H1 (cell line): Measurements from ENCODE around the gene CCT6B. TPM values are rescaled to one million over a fixed set of nuclear protein-coding genes. Genes with fewer than 3 reads are reported as not detected.

ENCODE experiments used
- CTCF ChIA-PET: fragments of 300-600 bp; sonication (Branson Sonifier 250); formaldehyde crosslinking; loops from one replicate; lab custom pipeline; 2021; ENCODE audit not compliant: partially characterized antibody; lab: Charles Lee
- POLR2A ChIA-PET: fragments of 300-600 bp; sonication (Branson Sonifier 250); formaldehyde crosslinking; loops from one replicate; lab custom pipeline; 2021; ENCODE audit warnings: inconsistent platforms; ENCODE audit not compliant: partially characterized antibody; lab: Charles Lee
- DNase-seq, 2 experiments: peaks; one replicate each; pipeline versions ENCODE4 v3.0.0 to v3.0.0-alpha.2; 2010 to 2022; ENCODE audit warnings: low spot score in 2 of 2, low read depth in 1 of 2, mixed read lengths in 1 of 2
- FAIRE-seq: peaks from 2 replicates; lab custom pipeline; 2011; peaks lifted over from hg19 to GRCh38; lab: Jason Lieb, UNC
- H2AFZ ChIP-seq: 2 replicates; pipeline ENCODE4 v1.8.1; 2012; ENCODE audit warnings: low read length, inconsistent platforms
- H2AK5ac ChIP-seq: 2 replicates; pipeline ENCODE4 v1.6.1; 2013; ENCODE audit warnings: low read depth, low read length
- H2BK120ac ChIP-seq: replicated peaks from 2 replicates; pipeline ENCODE3; 2013; ENCODE audit warnings: low read depth, low read length, inconsistent platforms
- H2BK12ac ChIP-seq: 2 replicates; pipeline ENCODE4 v1.6.1; 2013; ENCODE audit warnings: low read depth, low read length
- H2BK15ac ChIP-seq: 2 replicates; pipeline ENCODE4 v1.6.1; 2013; ENCODE audit warnings: low read length
- H2BK20ac ChIP-seq: 2 replicates; pipeline ENCODE4 v1.6.1; 2013; ENCODE audit warnings: low read length
- H2BK5ac ChIP-seq: 2 replicates; pipeline ENCODE4 v1.6.1; 2013; ENCODE audit warnings: low read depth, low read length
- H3K14ac ChIP-seq: 2 replicates; pipeline ENCODE4 v1.6.1; 2013; ENCODE audit warnings: inconsistent platforms; ENCODE audit not compliant: insufficient read length
- H3K18ac ChIP-seq: 2 replicates; pipeline ENCODE4 v1.6.1; 2013; ENCODE audit warnings: low read length; ENCODE audit errors: extremely low read depth
- H3K23ac ChIP-seq: 2 replicates; pipeline ENCODE4 v1.6.1; 2013; ENCODE audit warnings: inconsistent platforms; ENCODE audit not compliant: insufficient read length
- H3K23me2 ChIP-seq: 2 replicates; pipeline ENCODE4 v1.6.1; 2013; ENCODE audit warnings: low read depth, low read length
- H3K27ac ChIP-seq: 2 replicates; pipeline ENCODE4 v1.6.1; 2011; ENCODE audit warnings: low read depth, low read length, inconsistent platforms
- H3K27me3 ChIP-seq, 4 experiments: replicated peaks in 1 of 4; 1 replicate in 1 of 4; 2 replicates in 3 of 4; pipeline versions ENCODE4 v1.6.1 to v1.8.1; 2011 to 2013; ENCODE audit warnings: low read length in 3 of 4, mild to moderate bottlenecking in 3 of 4, inconsistent platforms in 2 of 4, mixed read lengths in 2 of 4, moderate library complexity in 1 of 4; ENCODE audit not compliant: control insufficient read depth in 3 of 4, insufficient read depth in 3 of 4; ENCODE audit errors: extremely low read depth in 1 of 4
- H3K36me3 ChIP-seq, 4 experiments: 2 replicates each; pipeline versions ENCODE4 v1.6.1 to v1.8.1; 2011 to 2013; ENCODE audit warnings: mild to moderate bottlenecking in 4 of 4, low read length in 3 of 4, moderate library complexity in 2 of 4, control low read depth in 1 of 4, inconsistent platforms in 1 of 4; ENCODE audit not compliant: insufficient read depth in 4 of 4, control insufficient read depth in 2 of 4
- H3K4ac ChIP-seq: replicated peaks from 2 replicates; pipeline ENCODE3; 2013; ENCODE audit warnings: low read length, low read depth, mixed read lengths, inconsistent platforms; ENCODE audit not compliant: insufficient read length
- H3K4me1 ChIP-seq, 4 experiments: replicated peaks in 1 of 4; 1 replicate in 1 of 4; 2 replicates in 3 of 4; pipeline versions ENCODE4 v1.6.1 to v1.8.1; 2011 to 2013; ENCODE audit warnings: low read length in 3 of 4, inconsistent platforms in 2 of 4, mixed read lengths in 1 of 4; ENCODE audit not compliant: insufficient read depth in 4 of 4, control insufficient read depth in 3 of 4
- H3K4me2 ChIP-seq, 2 experiments: 2 replicates each; pipeline versions ENCODE4 v1.6.1 to v1.8.1; 2011 to 2013; ENCODE audit warnings: low read depth in 2 of 2, low read length in 2 of 2, control low read depth in 1 of 2, inconsistent platforms in 1 of 2, mild to moderate bottlenecking in 1 of 2; ENCODE audit not compliant: insufficient read depth in 1 of 2
- H3K4me3 ChIP-seq, 4 experiments: fragments of 200-600, 300-600 bp in 1 of 4; sonication (generic), shearing (Covaris generic), sonication (Bioruptor Twin) in 1 of 4; 2 replicates each; pipeline versions ENCODE4 v1.5.1 to v1.8.1; 2011 to 2016; ENCODE audit warnings: low read length in 4 of 4, low read depth in 3 of 4, control low read depth in 2 of 4, inconsistent platforms in 2 of 4, mild to moderate bottlenecking in 2 of 4, mixed read lengths in 1 of 4, moderate library complexity in 1 of 4; ENCODE audit not compliant: insufficient read depth in 2 of 4; ENCODE audit errors: extremely low read depth in 1 of 4
- H3K56ac ChIP-seq: replicated peaks from 2 replicates; pipeline ENCODE3; 2013; ENCODE audit warnings: low read depth, mild to moderate bottlenecking, mixed read lengths, low read length, inconsistent platforms; ENCODE audit not compliant: insufficient read length
- H3K79me1 ChIP-seq: 2 replicates; pipeline ENCODE4 v1.6.1; 2013; ENCODE audit warnings: low read depth, low read length, control low read depth
- H3K79me2 ChIP-seq, 2 experiments: 2 replicates each; pipeline versions ENCODE4 v1.6.1 to v1.8.1; 2012 to 2013; ENCODE audit warnings: low read length in 2 of 2, mild to moderate bottlenecking in 2 of 2, inconsistent platforms in 1 of 2; ENCODE audit not compliant: insufficient read depth in 2 of 2, control insufficient read depth in 1 of 2
- H3K9ac ChIP-seq, 4 experiments: replicated peaks in 1 of 4; 1 replicate in 1 of 4; 2 replicates in 3 of 4; pipeline versions ENCODE4 v1.6.1 to v1.8.1; 2011 to 2013; ENCODE audit warnings: low read depth in 3 of 4, low read length in 3 of 4, control low read depth in 2 of 4, mild to moderate bottlenecking in 2 of 4, moderate library complexity in 2 of 4, inconsistent platforms in 1 of 4; ENCODE audit errors: extremely low read depth in 1 of 4
- H3K9me3 ChIP-seq, 2 experiments: 2 replicates each; pipeline versions ENCODE4 v1.6.1 to v1.8.1; 2012 to 2013; ENCODE audit warnings: mild to moderate bottlenecking in 2 of 2, moderate library complexity in 2 of 2, control low read depth in 1 of 2, inconsistent platforms in 1 of 2, low read depth in 1 of 2, low read length in 1 of 2, mixed read lengths in 1 of 2; ENCODE audit not compliant: insufficient read depth in 2 of 2
- H4K20me1 ChIP-seq, 2 experiments: replicated peaks in 1 of 2; 2 replicates each; pipeline versions ENCODE3 to v1.8.1; 2011 to 2013; ENCODE audit warnings: inconsistent platforms in 2 of 2, low read length in 2 of 2, mild to moderate bottlenecking in 1 of 2; ENCODE audit not compliant: insufficient read depth in 2 of 2, control insufficient read depth in 1 of 2
- H4K5ac ChIP-seq: 2 replicates; pipeline ENCODE4 v1.6.1; 2013; ENCODE audit warnings: low read length, low read depth, mixed read lengths, inconsistent platforms; ENCODE audit not compliant: insufficient read length
- H4K8ac ChIP-seq: 2 replicates; pipeline ENCODE4 v1.8.0; 2013; ENCODE audit warnings: mild to moderate bottlenecking, moderate library complexity, low read length, inconsistent platforms; ENCODE audit not compliant: insufficient read depth; ENCODE audit errors: extremely low read depth
- H4K91ac ChIP-seq: replicated peaks from 2 replicates; pipeline ENCODE3; 2013; ENCODE audit warnings: low read length, mixed read lengths, inconsistent platforms; ENCODE audit not compliant: insufficient read length
- CBX5 ChIP-seq: fragments of 300-800, 300-1000 bp; sonication (generic); IDR thresholded peaks from 2 replicates; pipeline ENCODE4 v1.7.1; 2016; ENCODE audit warnings: antibody characterized with exemption, low read length, low read depth
- FOSL1 ChIP-seq: IDR thresholded peaks from 2 replicates; pipeline ENCODE4 v1.6.1; 2011; ENCODE audit warnings: mild to moderate bottlenecking, low read depth, low read length, moderate library complexity; ENCODE audit not compliant: insufficient read depth
- MAFK ChIP-seq: IDR thresholded peaks from 2 replicates; pipeline ENCODE4 v1.6.1; 2012; ENCODE audit warnings: low read depth, mild to moderate bottlenecking, improper control_type of control experiment, low read length
- WGBS, 2 experiments: shearing (Covaris generic) in 1 of 2; methylation state at CpG; one replicate each; pipeline versions ENCODE4 v1.1.6 to v1.1.7; 2013 to 2015; ENCODE audit warnings: low lambda C conversion rate in 2 of 2, mixed read lengths in 2 of 2, inconsistent platforms in 1 of 2, low coverage in 1 of 2, missing lambda C conversion rate in 1 of 2; ENCODE audit not compliant: insufficient replicate concordance in 2 of 2, insufficient coverage in 1 of 2, insufficient read length in 1 of 2; ENCODE audit errors: extremely low coverage in 1 of 2, missing lambda C conversion rate in 1 of 2; 5-methylcytosine and 5-hydroxymethylcytosine counted together
- polyA plus RNA-seq, 7 experiments: library from polyadenylated mRNA; depleted of rRNA in 3 of 7; stranded (reverse) in 5 of 7; unstranded in 2 of 7; fragments of >200 nt in 5 of 7; fragments of 200-250 nt in 2 of 7; gene quantifications; 1 replicate in 5 of 7; 2 replicates in 1 of 7; 4 replicates in 1 of 7; pipeline versions ENCODE4 v1.2.1 to v1.2.3, GENCODE V29; 2011 to 2013; ENCODE audit warnings: missing spikeins in 2 of 7, mixed read lengths in 2 of 7
- total RNA-seq: library from RNA; stranded (reverse); fragmentation: NEBNext Ultra II Directional; extraction: Animal tissue kit (Norgen Biotek cat#: 25700); gene quantifications from 2 replicates; pipeline ENCODE4 v1.2.1, GENCODE V29; 2021

CCT6B gene
- total and polyA plus RNA-seq, 2 of the 8 experiments (the other 6 are each of a cell fraction or from before 2014, with no cell fraction given), result 0.67 to 1.3 TPM

GRCh38 chr17:34884597-34884996 is 76.7 kb downstream of the CCT6B start:
- DNase-seq, result no peak
- WGBS, 2 experiments, result 83% methylated on average over 9 of the region's 9 CpGs; no CpG with 5 or more reads in 1 of the 2 experiments
- H3K56ac ChIP-seq, result no peak overlapping the region
- no peak overlapping the region for H3K4me3 ChIP-seq
- no peak overlapping the region for H3K4ac ChIP-seq
- no peak overlapping the region for H2BK15ac ChIP-seq
- H3K79me1 ChIP-seq, result no peaks in the 10 kb centered on the region
- no peak for TF ChIP-seq CBX5
- no peak for TF ChIP-seq MAFK
- no peak for TF ChIP-seq FOSL1
- TF ChIP-seq, all 59 proteins: peak for 0
- H3K9me3 ChIP-seq, result peaks cover 0 to 3% of the 10 kb centered on the region in 2 experiments; a peak in 1 of 4 replicates
- no peak overlapping the region for H3K27ac ChIP-seq
- no peaks in the 10 kb centered on the region for H3K23me2 ChIP-seq
- H3K4me2 ChIP-seq, result no peak overlapping the region
- no peak overlapping the region for H3K9ac ChIP-seq
- H2BK20ac ChIP-seq, result no peak overlapping the region
- no peaks in the 10 kb centered on the region for H4K20me1 ChIP-seq
- no peak overlapping the region for H2BK5ac ChIP-seq
- no peak overlapping the region for H2AFZ ChIP-seq
- H3K18ac ChIP-seq, result no peak overlapping the region
- H2BK120ac ChIP-seq, result no peak overlapping the region
- H2AK5ac ChIP-seq, result no peak overlapping the region
- H3K79me2 ChIP-seq, result no peaks in the 10 kb centered on the region
- H4K8ac ChIP-seq, result no peak overlapping the region
- H3K4me1 ChIP-seq, result peaks cover 2 to 13% (median 6%) of the 10 kb centered on the region in 4 experiments
- no peak overlapping the region for H3K14ac ChIP-seq
- CTCF ChIA-PET, result interaction anchor here (1.2 to 2.5 kb wide), 3 partner anchors 8 to 342 kb away, joined by 3 to 11 read pairs (median 5); no protein-coding TSS in a partner anchor
- H3K36me3 ChIP-seq, result no peaks in the 10 kb centered on the region
- POLR2A ChIA-PET, result no interaction called here
- no peaks in the 10 kb centered on the region for H3K27me3 ChIP-seq
- no peak for FAIRE-seq
- H4K91ac ChIP-seq, result no peak overlapping the region
- no peak overlapping the region for H4K5ac ChIP-seq
- H3K23ac ChIP-seq, result no peak overlapping the region
- no peak overlapping the region for H2BK12ac ChIP-seq
